Trophoblast cell (in vitro differentiated cells and primary cell): ENCODE measurements around the gene PTPA.

Experiments used
- DNase-seq, 2 donors: peaks; one replicate each; pipeline ENCODE4 v3.0.0-alpha.2; 2016
- H2AFZ ChIP-seq: 2 replicates; pipeline ENCODE4 v1.6.1; 2013; ENCODE audit warnings: low read length, moderate library complexity, mild to moderate bottlenecking; ENCODE audit not compliant: insufficient read depth, poor library complexity
- H2AK5ac ChIP-seq: 2 replicates; pipeline ENCODE4 v1.6.1; 2013; ENCODE audit warnings: mild to moderate bottlenecking, low read length
- H2BK120ac ChIP-seq: 2 replicates; pipeline ENCODE4 v1.6.1; 2013; ENCODE audit warnings: low read length, mild to moderate bottlenecking, moderate library complexity; ENCODE audit not compliant: insufficient read depth, poor library complexity
- H2BK12ac ChIP-seq: 2 replicates; pipeline ENCODE4 v1.6.1; 2013; ENCODE audit warnings: mild to moderate bottlenecking, low read length, moderate library complexity
- H2BK5ac ChIP-seq: 2 replicates; pipeline ENCODE4 v1.6.1; 2013; ENCODE audit warnings: low read length, low read depth, moderate library complexity, mild to moderate bottlenecking; ENCODE audit not compliant: poor library complexity
- H3K14ac ChIP-seq: 2 replicates; pipeline ENCODE4 v1.6.1; 2013; ENCODE audit warnings: mild to moderate bottlenecking, low read length
- H3K18ac ChIP-seq: 2 replicates; pipeline ENCODE4 v1.6.1; 2013; ENCODE audit warnings: mild to moderate bottlenecking, low read length
- H3K23ac ChIP-seq: 2 replicates; pipeline ENCODE4 v1.6.1; 2013; ENCODE audit warnings: low read length
- H3K27ac ChIP-seq: 2 replicates; pipeline ENCODE4 v1.5.1; 2013; ENCODE audit warnings: low read depth, mild to moderate bottlenecking, inconsistent platforms, low read length, moderate library complexity
- H3K27me3 ChIP-seq: 2 replicates; pipeline ENCODE4 v1.6.1; 2013; ENCODE audit warnings: inconsistent platforms, mild to moderate bottlenecking, low read length, moderate library complexity; ENCODE audit not compliant: insufficient read depth
- H3K36me3 ChIP-seq, 2 experiments: 1 replicate in 1 of 2; 2 replicates in 1 of 2; pipeline ENCODE4 v1.6.1; 2013; ENCODE audit warnings: low read length in 2 of 2, mild to moderate bottlenecking in 2 of 2, moderate library complexity in 1 of 2; ENCODE audit not compliant: insufficient read depth in 2 of 2, control insufficient read depth in 1 of 2
- H3K4ac ChIP-seq: 2 replicates; pipeline ENCODE4 v1.6.1; 2013; ENCODE audit warnings: low read depth, mild to moderate bottlenecking, low read length, moderate library complexity
- H3K4me1 ChIP-seq, 2 experiments: 1 replicate in 1 of 2; 2 replicates in 1 of 2; pipeline ENCODE4 v1.6.1; 2013; ENCODE audit warnings: low read length in 2 of 2, mild to moderate bottlenecking in 2 of 2, moderate library complexity in 1 of 2; ENCODE audit not compliant: insufficient read depth in 2 of 2, control insufficient read depth in 1 of 2
- H3K4me2 ChIP-seq: 2 replicates; pipeline ENCODE4 v1.6.1; 2013; ENCODE audit warnings: inconsistent platforms, mild to moderate bottlenecking, low read length, moderate library complexity
- H3K4me3 ChIP-seq: 2 replicates; pipeline ENCODE4 v1.5.1; 2013; ENCODE audit warnings: mild to moderate bottlenecking, low read depth, low read length, inconsistent platforms
- H3K79me1 ChIP-seq: one replicate; pipeline ENCODE4 v1.6.1; 2013; ENCODE audit warnings: low read length
- H3K79me2 ChIP-seq: 2 replicates; pipeline ENCODE4 v1.6.1; 2013; ENCODE audit warnings: low read length, mild to moderate bottlenecking; ENCODE audit not compliant: control insufficient read depth, insufficient read depth, poor library complexity
- H3K9ac ChIP-seq: 2 replicates; pipeline ENCODE4 v1.6.1; 2013; ENCODE audit warnings: mild to moderate bottlenecking, low read length
- H3K9me3 ChIP-seq: 2 replicates; pipeline ENCODE4 v1.6.1; 2013; ENCODE audit warnings: low read depth, mild to moderate bottlenecking, control low read depth, inconsistent platforms, low read length; ENCODE audit not compliant: insufficient read depth
- H4K12ac ChIP-seq: 2 replicates; pipeline ENCODE4 v1.6.1; 2013; ENCODE audit warnings: low read depth, mild to moderate bottlenecking, low read length, moderate library complexity
- H4K8ac ChIP-seq: 2 replicates; pipeline ENCODE4 v1.6.1; 2013; ENCODE audit warnings: low read depth, mild to moderate bottlenecking, low read length, moderate library complexity
- H4K91ac ChIP-seq: one replicate; pipeline ENCODE4 v1.6.1; 2013; ENCODE audit warnings: low read depth, mild to moderate bottlenecking, low read length, moderate library complexity
- WGBS: extraction: QIAGEN DNeasy Blood & Tissue Kit; methylation state at CpG from one replicate; pipeline ENCODE4 v1.1.7; 2013; ENCODE audit warnings: missing lambda C conversion rate; ENCODE audit not compliant: insufficient read length, insufficient coverage; ENCODE audit errors: extremely low coverage; 5-methylcytosine and 5-hydroxymethylcytosine counted together

The PTPA gene

DNA sequence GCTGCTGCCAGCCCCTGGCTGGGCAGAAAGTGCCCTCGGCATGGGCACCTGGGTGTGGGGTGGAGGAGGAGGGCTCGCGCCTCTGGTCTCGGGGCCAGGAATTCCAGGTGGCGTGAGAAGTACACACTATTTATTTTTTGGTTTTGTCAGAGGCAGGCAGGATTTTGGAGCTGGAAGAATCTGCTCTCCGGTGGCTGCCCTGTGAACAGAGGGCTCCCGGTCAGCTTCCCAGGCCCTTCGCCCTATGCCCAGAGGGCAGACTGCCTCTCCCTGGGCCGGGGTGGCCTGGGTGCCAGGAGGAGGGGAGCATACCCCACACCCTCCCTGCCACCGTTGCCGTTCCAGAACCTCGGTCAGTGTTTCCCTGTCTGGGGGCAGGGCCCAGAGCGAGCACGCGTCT lies 22.0 kb upstream of the PTPA start:
- Histone ChIP-seq H2AFZ (no peak overlapping the region), H3K9me3 (no peaks in the 10 kb centered on the region), H3K4ac (no peak overlapping the region), H4K12ac (no peak overlapping the region), H3K79me1 (no peaks in the 10 kb centered on the region), H3K27me3 (no peaks in the 10 kb centered on the region), H2BK5ac (no peak overlapping the region), H2BK120ac (no peak overlapping the region), H3K9ac (no peak overlapping the region), H3K4me1 (no peaks in the 10 kb centered on the region), H2BK12ac (no peak overlapping the region), H3K36me3 (peaks cover 51 to 53% of the 10 kb centered on the region in 2 experiments), H3K79me2 (no peaks in the 10 kb centered on the region), H3K27ac (no peak overlapping the region), H3K14ac (no peak overlapping the region), H3K4me3 (no peak overlapping the region), H2AK5ac (no peak overlapping the region), H3K18ac (no peak overlapping the region), H4K8ac (no peak overlapping the region), H3K4me2 (no peak overlapping the region), H4K91ac (no peak overlapping the region), H3K23ac (no peak overlapping the region)
- no CpG with 5 or more reads among the region's 15 CpGs for WGBS
- no peak for DNase-seq

DNA sequence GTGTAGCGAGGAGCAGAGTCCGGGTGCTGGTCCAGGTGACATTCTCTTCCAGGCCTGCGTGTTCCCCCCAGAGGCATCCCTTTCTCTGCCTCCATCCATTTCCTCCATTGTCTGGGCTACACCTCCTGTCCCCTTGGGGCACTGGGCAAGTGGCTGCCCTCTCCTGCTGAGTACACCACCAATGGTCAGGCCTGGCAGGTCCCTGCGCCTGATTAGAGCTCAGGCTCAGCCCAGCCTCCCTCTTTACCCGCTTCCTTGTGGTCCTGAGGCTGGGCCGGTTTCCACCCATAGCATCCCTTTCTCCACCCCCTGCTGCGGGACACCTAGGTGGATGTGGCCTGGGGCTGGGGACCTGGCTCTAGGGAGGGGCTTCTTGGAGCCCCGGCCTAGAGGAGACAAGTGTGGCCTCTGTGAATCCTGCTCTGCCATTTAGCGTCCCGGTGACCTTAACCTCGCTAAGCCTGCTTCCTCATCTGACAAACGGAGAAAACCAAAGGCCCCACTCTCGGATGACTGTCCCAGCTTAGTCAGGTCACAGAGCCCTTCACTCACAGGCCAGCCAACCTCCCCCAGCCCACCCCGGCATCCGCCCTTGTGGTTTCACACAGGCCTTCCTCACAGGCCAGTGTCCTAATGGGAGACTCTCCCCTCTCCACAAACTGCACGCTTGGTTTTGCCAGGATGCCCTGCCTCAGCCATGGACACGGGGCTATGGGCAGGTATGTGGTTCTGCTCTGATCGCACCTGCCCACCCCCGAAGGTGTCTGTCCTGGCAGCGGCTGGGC lies 17.4 kb upstream of the PTPA start:
- Histone ChIP-seq H3K4me1 (no peaks in the 10 kb centered on the region), H2AK5ac (no peak overlapping the region), H3K18ac (no peak overlapping the region), H3K79me1 (no peaks in the 10 kb centered on the region), H4K8ac (no peak overlapping the region), H4K12ac (no peak overlapping the region), H3K4me3 (no peak overlapping the region), H3K79me2 (no peaks in the 10 kb centered on the region), H3K9ac (no peak overlapping the region), H3K14ac (no peak overlapping the region), H2BK12ac (no peak overlapping the region), H3K4ac (no peak overlapping the region), H3K23ac (no peak overlapping the region), H3K4me2 (no peak overlapping the region), H2BK5ac (no peak overlapping the region), H3K27me3 (no peaks in the 10 kb centered on the region), H4K91ac (no peak overlapping the region), H2BK120ac (no peak overlapping the region), H3K36me3 (peaks cover 20 to 22% of the 10 kb centered on the region in 2 experiments), H3K9me3 (no peaks in the 10 kb centered on the region), H2AFZ (no peak overlapping the region), H3K27ac (no peak overlapping the region)
- DNase-seq: no peak
- WGBS: no CpG with 5 or more reads among the region's 20 CpGs

DNA sequence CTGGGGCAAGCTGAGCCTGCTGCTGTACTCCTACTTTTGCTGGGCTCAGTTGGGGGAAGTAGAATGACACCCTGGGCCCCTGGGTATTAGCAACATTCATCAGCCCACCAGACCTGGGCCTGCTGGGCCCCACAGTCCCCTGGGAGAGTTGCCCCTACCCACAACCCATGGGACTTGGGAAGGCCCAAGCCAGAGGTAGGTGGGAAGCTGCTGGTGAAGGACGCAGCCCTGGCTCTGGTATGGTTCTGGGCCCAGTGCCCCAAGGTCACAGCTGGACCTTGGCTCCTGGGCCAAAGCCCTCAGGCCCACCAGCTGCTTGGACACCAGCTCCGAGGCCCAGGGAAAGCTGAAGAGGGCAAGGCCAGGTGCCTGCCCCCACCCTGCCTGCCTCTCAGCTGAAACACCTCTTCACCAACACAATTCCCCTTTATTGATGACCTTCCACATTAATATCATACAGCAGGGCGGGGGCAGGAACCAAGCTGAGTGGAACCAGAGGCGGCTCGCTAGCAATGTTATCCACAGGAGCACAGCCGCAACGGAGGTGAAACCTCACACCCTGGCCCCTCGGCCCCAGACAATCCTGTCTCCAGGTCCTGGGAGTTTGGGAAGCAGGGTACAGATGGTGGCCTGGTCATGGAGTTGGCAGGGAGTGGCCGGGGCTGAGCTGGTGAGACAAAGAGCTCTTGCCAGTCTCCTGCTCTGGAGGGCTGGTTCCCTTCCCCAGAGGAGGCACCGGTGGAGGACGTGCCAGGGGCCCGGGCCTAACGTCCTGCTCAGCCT lies 16.6 kb upstream of the PTPA start:
- no CpG with 5 or more reads among the region's 13 CpGs for WGBS
- H3K9me3 ChIP-seq: no peaks in the 10 kb centered on the region
- H3K4ac ChIP-seq: no peak overlapping the region
- H3K4me2 ChIP-seq: no peak overlapping the region
- H4K12ac ChIP-seq: no peak overlapping the region
- no peak overlapping the region for H3K27ac ChIP-seq
- no peak overlapping the region for H3K23ac ChIP-seq
- no peak overlapping the region for H2BK12ac ChIP-seq
- H2BK5ac ChIP-seq: no peak overlapping the region
- H4K8ac ChIP-seq: no peak overlapping the region
- peaks cover 12 to 15% of the 10 kb centered on the region in 2 experiments for H3K36me3 ChIP-seq
- no peak overlapping the region for H3K18ac ChIP-seq
- H2BK120ac ChIP-seq: no peak overlapping the region
- DNase-seq: no peak
- no peaks in the 10 kb centered on the region for H3K4me1 ChIP-seq
- H3K79me1 ChIP-seq: no peaks in the 10 kb centered on the region
- no peak overlapping the region for H2AK5ac ChIP-seq
- no peak overlapping the region for H3K4me3 ChIP-seq
- no peaks in the 10 kb centered on the region for H3K79me2 ChIP-seq
- no peak overlapping the region for H4K91ac ChIP-seq
- H3K14ac ChIP-seq: no peak overlapping the region
- no peak overlapping the region for H2AFZ ChIP-seq
- no peaks in the 10 kb centered on the region for H3K27me3 ChIP-seq
- H3K9ac ChIP-seq: no peak overlapping the region

DNA sequence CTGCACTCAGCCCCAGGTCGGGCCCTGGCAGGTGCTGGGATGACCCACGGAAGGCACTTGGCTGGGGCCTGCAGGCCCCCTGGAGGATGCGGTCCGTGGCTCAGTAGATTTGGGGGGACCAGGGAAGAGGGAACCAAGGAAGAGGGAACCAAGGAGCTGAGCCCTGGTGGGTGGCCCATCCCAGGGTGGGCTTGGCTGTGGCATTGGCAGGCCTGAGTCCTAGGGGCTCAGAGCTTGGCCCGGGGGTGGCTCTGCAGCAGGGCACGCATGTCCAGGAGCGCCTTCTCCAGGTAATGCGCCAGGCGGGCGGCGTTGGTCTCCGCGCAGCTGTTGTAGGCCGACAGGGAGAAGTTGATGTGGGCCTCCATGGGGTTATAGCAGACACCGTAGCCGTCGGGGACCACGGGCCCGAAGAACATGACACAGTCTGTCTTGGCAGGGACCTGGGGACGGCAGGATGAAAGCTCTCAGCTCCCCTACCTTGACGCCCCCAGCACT lies 16.0 kb upstream of the PTPA start:
- H3K27ac ChIP-seq: no peak overlapping the region

More for the DNA sequence above, 16.0 kb upstream of the PTPA start:
- no CpG with 5 or more reads among the region's 21 CpGs for WGBS
- Histone ChIP-seq H3K9ac (no peak overlapping the region), H3K4me2 (no peak overlapping the region), H2BK120ac (no peak overlapping the region), H3K9me3 (no peaks in the 10 kb centered on the region), H4K91ac (no peak overlapping the region), H3K14ac (no peak overlapping the region), H3K4ac (no peak overlapping the region), H3K27me3 (no peaks in the 10 kb centered on the region), H2BK12ac (no peak overlapping the region), H4K8ac (no peak overlapping the region), H3K79me2 (no peaks in the 10 kb centered on the region), H3K4me1 (no peaks in the 10 kb centered on the region), H2AK5ac (no peak overlapping the region), H4K12ac (no peak overlapping the region), H3K79me1 (no peaks in the 10 kb centered on the region), H3K18ac (no peak overlapping the region), H3K4me3 (no peak overlapping the region), H3K36me3 (peaks cover 10 to 11% of the 10 kb centered on the region in 2 experiments), H2AFZ (no peak overlapping the region), H2BK5ac (no peak overlapping the region), H3K23ac (no peak overlapping the region)
- no peak for DNase-seq
